Osteocyte (in vitro differentiated cells): ENCODE data around the gene EMCN. TPM values are rescaled to one million over a fixed set of nuclear protein-coding genes. Genes with fewer than 3 reads are reported as not detected.
"Not testable (repeated sequence)": the region's sequence is repeated elsewhere in the genome, so short reads cannot be mapped to it uniquely, and the experiment has no call there.

Experiments
- DNase-seq: peaks from one replicate; pipeline ENCODE4 v3.0.0; 2021; ENCODE audit warnings: mixed read lengths; ENCODE audit not compliant: unreplicated experiment; ENCODE audit errors: extremely low spot score
- H3K27ac Mint-ChIP-seq: one replicate; pipeline ENCODE4 v1.8.0; 2021; ENCODE audit warnings: mild to moderate bottlenecking, mixed read lengths; ENCODE audit not compliant: unreplicated experiment
- H3K27me3 Mint-ChIP-seq: one replicate; pipeline ENCODE4 v1.8.0; 2021; ENCODE audit warnings: mixed read lengths; ENCODE audit not compliant: unreplicated experiment
- H3K36me3 Mint-ChIP-seq: one replicate; pipeline ENCODE4 v1.8.0; 2021; ENCODE audit warnings: mixed read lengths; ENCODE audit not compliant: unreplicated experiment
- H3K4me1 Mint-ChIP-seq: one replicate; pipeline ENCODE4 v1.8.0; 2021; ENCODE audit warnings: mixed read lengths; ENCODE audit not compliant: unreplicated experiment
- H3K4me3 Mint-ChIP-seq: one replicate; pipeline ENCODE4 v1.8.0; 2021; ENCODE audit warnings: mild to moderate bottlenecking, moderate library complexity, mixed read lengths; ENCODE audit not compliant: unreplicated experiment
- H3K9me3 Mint-ChIP-seq: one replicate; pipeline ENCODE4 v1.8.0; 2021; ENCODE audit warnings: mixed read lengths; ENCODE audit not compliant: unreplicated experiment
- CTCF ChIP-seq: fragments of 200-600 bp; sonication (generic); IDR thresholded peaks from 2 replicates; pipeline ENCODE4 v1.5.0; 2021; ENCODE audit warnings: antibody characterized with exemption, mild to moderate bottlenecking, moderate library complexity
- total RNA-seq: library from RNA; stranded (reverse); gene quantifications from 2 replicates; pipeline ENCODE4 v1.2.1, GENCODE V29; 2021

Gene EMCN
- total RNA-seq, 1 donor from 2014 or later = 4.1 TPM

GRCh38 chr4:100547541-100548199 lies 29.8 kb upstream of the EMCN start:
- no peak for TF ChIP-seq CTCF
- Mint-ChIP-seq H3K9me3 (no peaks in the 10 kb centered on the region), H3K27ac (no peak overlapping the region), H3K36me3 (no peaks in the 10 kb centered on the region), H3K27me3 (peaks cover 13% of the 10 kb centered on the region), H3K4me3 (no peak overlapping the region), H3K4me1 (no peaks in the 10 kb centered on the region)
- no peak for DNase-seq

GRCh38 chr4:100545427-100545826 lies 27.6 kb upstream of the EMCN start:
- Mint-ChIP-seq H3K4me1 (no peaks in the 10 kb centered on the region), H3K9me3 (no peaks in the 10 kb centered on the region), H3K27me3 (peaks cover 6% of the 10 kb centered on the region), H3K36me3 (no peaks in the 10 kb centered on the region), H3K27ac (no peak overlapping the region), H3K4me3 (no peak overlapping the region)
- no peak for DNase-seq
- TF ChIP-seq CTCF = no peak

- no peaks in the 10 kb centered on the region for H3K36me3 Mint-ChIP-seq
- H3K9me3 Mint-ChIP-seq = peaks cover 10% of the 10 kb centered on the region
- no peak for DNase-seq
- H3K4me3 Mint-ChIP-seq = no peak overlapping the region
- TF ChIP-seq CTCF = no peak
- H3K27me3 Mint-ChIP-seq = peaks cover 9% of the 10 kb centered on the region
- no peak overlapping the region for H3K27ac Mint-ChIP-seq
- no peaks in the 10 kb centered on the region for H3K4me1 Mint-ChIP-seq
Observed at GRCh38 chr4:100540131-100540530, 22.3 kb upstream of the EMCN start.

GRCh38 chr4:100539706-100540105 lies 21.9 kb upstream of the EMCN start:
- TF ChIP-seq CTCF = no peak
- no peaks in the 10 kb centered on the region for H3K4me1 Mint-ChIP-seq
- no peak overlapping the region for H3K27ac Mint-ChIP-seq
- peaks cover 10% of the 10 kb centered on the region for H3K9me3 Mint-ChIP-seq
- H3K27me3 Mint-ChIP-seq = peaks cover 9% of the 10 kb centered on the region
- no peak overlapping the region for H3K4me3 Mint-ChIP-seq
- no peaks in the 10 kb centered on the region for H3K36me3 Mint-ChIP-seq
- DNase-seq = no peak

- Mint-ChIP-seq H3K36me3 (peaks cover 10% of the 10 kb centered on the region), H3K27ac (peak overlapping the region; percentile 8), H3K4me3 (no peak overlapping the region), H3K4me1 (peaks cover 18% of the 10 kb centered on the region), H3K27me3 (peaks cover 8% of the 10 kb centered on the region), H3K9me3 (peaks cover 26% of the 10 kb centered on the region)
- TF ChIP-seq CTCF = no peak
- DNase-seq = no peak
Observed at GRCh38 chr4:100533741-100534140, 15.9 kb upstream of the EMCN start.

- H3K4me3 Mint-ChIP-seq, H3K27me3 Mint-ChIP-seq, DNase-seq, H3K27ac Mint-ChIP-seq: not testable (repeated sequence)
- Mint-ChIP-seq H3K4me1 (peaks cover 18% of the 10 kb centered on the region), H3K9me3 (peaks cover 23% of the 10 kb centered on the region), H3K36me3 (peaks cover 16% of the 10 kb centered on the region)
Observed at GRCh38 chr4:100530161-100530560, 12.3 kb upstream of the EMCN start.
